ENCODE results near the gene SHC4. TPM values are rescaled to one million over a fixed set of nuclear protein-coding genes. Genes with fewer than 3 reads are reported as not detected.
"Not testable (repeated sequence)": the region's sequence is repeated elsewhere in the genome, so short reads cannot be mapped to it uniquely, and the experiment has no call there.

Gene SHC4
- total RNA-seq, 1 experiment from 2014 or later = 0.26 TPM

- Mint-ChIP-seq H3K27me3 (ENCODE audit: insufficient read depth, unreplicated experiment) (peaks cover 54% of the 10 kb centered on the region), H3K36me3 (ENCODE audit: insufficient read depth, unreplicated experiment) (no peaks in the 10 kb centered on the region), H3K4me1 (ENCODE audit: insufficient read depth, unreplicated experiment) (no peaks in the 10 kb centered on the region), H3K27ac (ENCODE audit: low read depth, unreplicated experiment) (no peak overlapping the region), H3K4me3 (ENCODE audit: unreplicated experiment) (no peak overlapping the region), H3K9me3 (ENCODE audit: unreplicated experiment) (peaks cover 5% of the 10 kb centered on the region)
- BruUV-seq (replicated peaks) = no TSS peak
- CTCF ChIA-PET = interaction anchor here (1.0 kb wide), 1 partner anchor 28 kb away, joined by 3 read pairs; no protein-coding TSS in a partner anchor
- no peak for TF ChIP-seq CTCF (IDR thresholded peaks at IDR 0.05; ENCODE audit: unreplicated experiment)
- POLR2A ChIA-PET = interaction anchor here (0.7 kb wide), 1 partner anchor 25 kb away, joined by 3 read pairs; no protein-coding TSS in a partner anchor
- no peak for DNase-seq (ENCODE audit: unreplicated experiment)
- intact Hi-C loops (cut with micrococcal nuclease) = no loop called here
Measured at GRCh38 chr15:48914717-48915116, 49.0 kb downstream of the SHC4 start.

- intact Hi-C loops (cut with micrococcal nuclease) = no loop called here
- ChIA-PET POLR2A (no interaction called here), CTCF (interaction anchor here (0.7 to 1.4 kb wide), 2 partner anchors 9 to 1403 kb away, joined by 3 to 6 read pairs; no protein-coding TSS in a partner anchor)
- no peak for TF ChIP-seq CTCF (IDR thresholded peaks at IDR 0.05; ENCODE audit: unreplicated experiment)
- no TSS peak for BruUV-seq (replicated peaks)
- Mint-ChIP-seq H3K4me3 (ENCODE audit: unreplicated experiment) (no peak overlapping the region), H3K4me1 (ENCODE audit: insufficient read depth, unreplicated experiment) (no peaks in the 10 kb centered on the region), H3K36me3 (ENCODE audit: insufficient read depth, unreplicated experiment) (no peaks in the 10 kb centered on the region), H3K27me3 (ENCODE audit: insufficient read depth, unreplicated experiment) (peaks cover 54% of the 10 kb centered on the region), H3K9me3 (ENCODE audit: unreplicated experiment) (no peaks in the 10 kb centered on the region), H3K27ac (ENCODE audit: low read depth, unreplicated experiment) (no peak overlapping the region)
- no peak for DNase-seq (ENCODE audit: unreplicated experiment)
Measured at GRCh38 chr15:48913141-48913540, 50.6 kb downstream of the SHC4 start.

- CTCF ChIA-PET; H3K9me3 Mint-ChIP-seq (ENCODE audit: unreplicated experiment); POLR2A ChIA-PET; BruUV-seq (replicated peaks); H3K4me3 Mint-ChIP-seq (ENCODE audit: unreplicated experiment); intact Hi-C loops (cut with micrococcal nuclease); DNase-seq (ENCODE audit: unreplicated experiment); H3K4me1 Mint-ChIP-seq (ENCODE audit: insufficient read depth, unreplicated experiment); H3K36me3 Mint-ChIP-seq (ENCODE audit: insufficient read depth, unreplicated experiment); H3K27ac Mint-ChIP-seq (ENCODE audit: low read depth, unreplicated experiment): not testable (repeated sequence)
- H3K27me3 Mint-ChIP-seq (ENCODE audit: insufficient read depth, unreplicated experiment) = peaks cover 45% of the 10 kb centered on the region
Measured at GRCh38 chr15:48910554-48910953, 53.2 kb downstream of the SHC4 start.

- H3K4me1 Mint-ChIP-seq (ENCODE audit: insufficient read depth, unreplicated experiment); POLR2A ChIA-PET; BruUV-seq (replicated peaks): not testable (repeated sequence)
Measured at GRCh38 chr15:48909313-48909712, 54.4 kb downstream of the SHC4 start.

GRCh38 chr15:48905847-48906246 lies 57.9 kb downstream of the SHC4 start:
- intact Hi-C loops (cut with micrococcal nuclease) = no loop called here
- ChIA-PET CTCF (interaction anchor here (0.7 to 2.0 kb wide), 4 partner anchors 44 to 70 kb away, joined by 3 to 8 read pairs (median 4); no protein-coding TSS in a partner anchor), POLR2A (no interaction called here)
- H3K4me3 Mint-ChIP-seq (ENCODE audit: unreplicated experiment) = no peak overlapping the region
- no peaks in the 10 kb centered on the region for H3K36me3 Mint-ChIP-seq (ENCODE audit: insufficient read depth, unreplicated experiment)
- H3K4me1 Mint-ChIP-seq (ENCODE audit: insufficient read depth, unreplicated experiment) = no peaks in the 10 kb centered on the region
- no TSS peak for BruUV-seq (replicated peaks)
- no peaks in the 10 kb centered on the region for H3K9me3 Mint-ChIP-seq (ENCODE audit: unreplicated experiment)
- no peak for TF ChIP-seq CTCF (IDR thresholded peaks at IDR 0.05; ENCODE audit: unreplicated experiment)
- no peak for DNase-seq (ENCODE audit: unreplicated experiment)
- H3K27ac Mint-ChIP-seq (ENCODE audit: low read depth, unreplicated experiment) = no peak overlapping the region
- peaks cover 26% of the 10 kb centered on the region for H3K27me3 Mint-ChIP-seq (ENCODE audit: insufficient read depth, unreplicated experiment)

More at GRCh38 chr15:48909313-48909712, 54.4 kb downstream of the SHC4 start:
- intact Hi-C loops (cut with micrococcal nuclease); H3K9me3 Mint-ChIP-seq (ENCODE audit: unreplicated experiment); H3K27ac Mint-ChIP-seq (ENCODE audit: low read depth, unreplicated experiment); H3K4me3 Mint-ChIP-seq (ENCODE audit: unreplicated experiment); DNase-seq (ENCODE audit: unreplicated experiment); CTCF ChIA-PET; H3K36me3 Mint-ChIP-seq (ENCODE audit: insufficient read depth, unreplicated experiment): not testable (repeated sequence)
- peaks cover 45% of the 10 kb centered on the region for H3K27me3 Mint-ChIP-seq (ENCODE audit: insufficient read depth, unreplicated experiment)
